ENCODE data around the gene AHDC1.
"Not testable (repeated sequence)": the region's sequence is repeated elsewhere in the genome, so short reads cannot be mapped to it uniquely, and the experiment has no call there.

The AHDC1 gene

DNA sequence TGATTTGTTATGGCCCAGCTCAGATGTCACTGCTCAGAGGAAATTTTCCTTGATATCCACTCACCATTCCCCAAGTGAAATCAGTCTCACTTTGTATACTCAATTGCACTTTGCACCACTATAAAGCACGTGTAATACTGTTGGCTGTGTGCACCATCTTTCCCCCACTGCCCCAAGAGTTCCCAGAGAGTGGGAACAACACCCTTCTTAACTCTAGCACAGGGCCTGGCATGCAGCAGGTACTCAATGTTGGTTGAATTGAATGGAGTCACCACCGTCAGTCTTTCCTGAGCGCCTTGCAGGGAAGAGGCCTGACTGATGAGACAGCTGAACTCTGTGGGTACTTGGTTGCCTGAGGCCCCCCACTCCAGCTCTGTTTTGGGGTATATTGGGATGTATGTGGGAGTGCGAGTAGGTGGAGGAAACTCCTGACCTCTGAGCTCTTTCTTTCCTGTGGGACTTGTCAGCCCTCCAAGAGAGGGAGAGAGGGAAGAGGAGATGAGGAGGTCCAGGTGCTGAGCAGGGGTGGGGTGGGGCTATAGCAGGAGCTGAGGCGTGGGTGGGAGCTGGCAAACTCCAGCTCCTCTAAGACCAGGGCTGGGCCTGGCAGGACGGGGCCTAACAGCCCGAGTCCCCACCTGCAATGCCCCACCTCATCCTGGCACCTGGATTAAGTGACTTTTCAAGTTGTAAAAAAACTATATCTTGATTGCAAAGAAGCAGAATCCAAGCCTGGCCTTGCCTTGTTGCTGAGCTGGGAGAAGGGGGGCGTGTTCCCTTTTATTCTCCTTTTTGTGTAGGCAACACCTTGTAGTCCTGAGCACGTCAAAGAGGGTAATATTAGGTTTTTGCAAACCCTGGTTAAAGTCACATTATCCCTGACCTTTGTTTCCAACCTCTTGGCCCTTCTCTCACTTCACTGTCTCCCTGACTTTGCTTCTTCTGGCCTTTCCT is 94.5 kb downstream of the AHDC1 start:
- DNase-seq (ENCODE audit: low read depth) = no peak

DNA sequence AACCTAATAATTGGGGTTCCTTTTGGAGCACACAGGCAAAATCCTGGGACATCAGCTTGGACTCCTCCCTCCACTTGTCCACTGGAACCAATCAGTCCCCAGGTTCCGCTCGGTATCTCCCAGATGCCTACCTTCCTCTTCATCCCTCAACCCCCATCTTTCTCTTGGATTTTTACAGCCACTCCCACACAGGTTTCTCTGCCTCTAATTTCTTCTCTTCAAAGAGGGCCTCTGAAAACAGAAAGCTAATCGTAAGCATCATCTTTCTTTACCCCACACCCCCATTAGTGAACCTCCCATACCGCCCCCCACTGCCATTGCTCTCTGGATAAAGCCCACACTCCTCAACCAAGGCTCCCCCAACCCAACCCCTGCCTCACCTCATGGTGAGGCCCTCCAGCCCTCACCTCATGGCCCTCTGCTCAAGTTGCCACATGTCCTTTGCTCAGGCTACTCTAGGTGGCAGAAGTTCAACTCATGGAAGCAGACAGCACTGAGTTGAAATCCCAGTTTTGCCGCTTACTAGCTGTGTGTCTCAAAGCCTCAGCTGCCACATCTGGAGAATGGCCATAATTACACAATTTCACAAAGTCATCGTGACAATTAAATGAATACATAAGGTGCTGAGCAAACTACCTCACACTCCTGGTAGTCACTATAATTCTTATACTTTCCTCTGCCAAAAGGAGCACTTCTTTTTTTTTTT is 95.8 kb downstream of the AHDC1 start:
- DNase-seq (ENCODE audit: low read depth) = no peak

DNA sequence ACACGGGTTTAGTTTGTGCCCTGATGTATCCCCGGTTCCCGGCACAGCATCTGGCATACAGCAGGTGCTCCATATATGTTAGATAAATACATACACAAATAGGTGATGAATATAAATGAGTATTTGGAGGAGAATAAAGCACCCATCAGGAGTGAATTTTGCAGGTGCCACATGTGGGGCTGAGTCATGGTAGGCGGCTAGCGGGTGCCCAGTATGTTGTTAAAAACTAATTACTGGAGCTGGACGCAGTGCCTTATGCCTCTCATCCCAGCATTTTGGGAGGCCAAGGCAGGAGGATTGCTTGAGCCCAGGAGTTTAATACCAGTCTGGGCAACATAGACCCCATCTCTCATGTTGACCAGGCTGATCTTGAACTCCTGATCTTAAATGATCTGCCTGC is 97.2 kb downstream of the AHDC1 start:
- no peak for DNase-seq (ENCODE audit: low read depth)

DNA sequence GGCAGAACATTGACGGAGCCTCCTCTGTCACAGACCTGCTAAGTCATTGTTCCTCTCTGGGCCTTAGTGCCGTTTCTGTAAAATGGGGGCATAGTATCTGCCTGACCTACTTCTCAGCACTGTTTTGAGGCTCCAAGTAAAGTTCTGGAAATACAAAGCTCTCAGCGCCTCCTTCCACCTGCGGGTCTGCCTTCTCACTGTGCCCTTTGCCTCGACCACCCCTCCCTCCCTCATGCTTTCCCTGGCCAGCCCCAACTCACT is 98.6 kb downstream of the AHDC1 start:
- no peak for DNase-seq (ENCODE audit: low read depth)

DNA sequence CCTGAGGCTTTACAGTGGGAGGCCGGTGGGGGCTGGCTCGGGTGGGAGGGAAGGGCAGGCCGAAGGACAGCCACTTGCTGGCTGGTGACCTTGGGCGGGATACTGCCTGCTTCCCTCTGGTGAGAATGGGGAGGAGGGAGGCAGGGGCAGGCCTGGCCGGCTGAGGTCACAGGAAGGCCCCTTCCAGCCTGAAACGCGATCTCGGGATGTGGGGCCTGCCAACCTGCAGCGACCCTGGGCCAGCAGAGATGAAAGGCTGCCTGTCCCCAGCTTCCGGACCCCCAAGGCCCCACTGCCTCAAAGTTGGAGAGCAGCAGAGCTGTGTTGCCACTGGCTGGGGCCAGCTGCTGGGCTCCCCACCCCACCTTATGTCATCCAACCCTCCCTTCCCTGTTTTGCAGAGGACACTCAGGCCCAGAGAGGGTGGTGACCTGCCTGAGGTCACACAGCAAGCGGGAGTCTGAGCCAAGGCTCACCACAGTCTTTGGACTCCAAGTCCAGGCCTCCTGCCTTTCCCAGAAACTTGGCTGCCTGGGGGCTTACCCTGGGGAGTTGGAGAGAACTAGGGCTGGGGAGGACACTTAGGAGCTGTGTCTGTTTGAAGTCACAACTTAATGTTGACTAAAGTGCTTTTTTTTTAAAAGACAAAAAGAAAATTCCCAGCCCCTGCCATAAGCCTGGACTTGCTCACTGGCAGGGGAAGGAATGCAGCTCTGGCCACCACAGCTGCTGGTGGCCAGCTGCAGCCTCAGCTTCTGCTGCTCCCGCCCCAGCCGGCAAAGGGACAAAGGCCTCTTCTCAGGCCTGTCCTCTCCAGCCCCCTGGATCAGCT is 99.1 kb downstream of the AHDC1 start:
- no peak for DNase-seq (ENCODE audit: low read depth)

DNA sequence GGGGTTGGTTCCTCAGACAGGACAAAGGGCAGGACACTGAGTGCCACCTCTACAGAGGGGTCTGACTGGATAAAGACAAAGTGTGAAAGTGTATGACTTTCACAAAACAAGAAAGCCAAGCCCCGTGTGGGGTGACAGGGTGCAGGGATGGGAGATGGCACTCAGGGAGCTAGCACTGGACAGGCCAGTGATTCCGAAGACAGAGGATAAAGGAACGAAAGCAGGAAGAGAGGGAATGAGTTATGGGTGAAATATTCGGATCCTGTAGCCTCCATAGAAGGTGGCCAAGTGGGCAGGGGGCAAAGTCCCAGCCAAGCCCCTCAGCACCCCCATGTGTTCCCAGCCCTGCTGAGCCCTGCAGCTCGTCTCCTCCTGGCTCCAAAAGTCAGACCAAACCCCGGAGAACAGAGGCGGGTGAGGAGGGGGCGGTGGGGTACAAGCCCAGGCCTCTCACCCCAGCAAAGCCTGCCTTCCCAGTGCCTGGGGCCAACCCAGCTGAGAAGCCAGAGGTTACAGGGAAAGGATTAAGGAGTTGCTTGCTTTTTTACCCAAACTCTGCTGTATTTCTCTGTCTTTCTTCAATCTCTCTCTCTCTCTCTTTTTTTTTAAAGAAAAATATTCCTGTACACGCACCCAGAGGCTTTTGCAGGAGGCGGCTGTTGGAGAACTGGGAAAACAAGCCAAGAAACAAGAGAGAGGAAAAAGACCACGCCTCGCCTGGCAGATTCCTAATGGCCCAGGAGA is 99.9 kb downstream of the AHDC1 start:
- no peak for DNase-seq (ENCODE audit: low read depth)

DNA sequence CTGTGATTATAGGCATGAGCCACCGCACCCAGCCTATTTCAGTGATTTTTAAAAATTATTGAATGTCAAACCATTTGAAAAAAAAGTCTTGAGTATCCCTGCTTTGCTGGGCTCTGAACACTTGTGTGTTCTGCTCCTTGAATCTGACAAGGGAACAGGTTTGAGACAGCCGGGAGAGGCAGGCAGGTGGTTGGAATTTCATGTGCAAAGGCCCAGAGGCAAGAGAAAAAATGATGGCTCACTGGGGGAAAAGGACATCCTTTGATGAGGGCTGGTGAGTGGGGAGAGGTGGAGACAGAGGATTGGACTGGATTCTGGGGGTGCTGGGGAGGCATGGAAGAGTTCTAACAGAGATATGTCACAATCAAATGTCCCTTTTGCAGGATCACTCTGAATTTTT is 100.9 kb downstream of the AHDC1 start:
- DNase-seq (ENCODE audit: low read depth) = no peak

DNA sequence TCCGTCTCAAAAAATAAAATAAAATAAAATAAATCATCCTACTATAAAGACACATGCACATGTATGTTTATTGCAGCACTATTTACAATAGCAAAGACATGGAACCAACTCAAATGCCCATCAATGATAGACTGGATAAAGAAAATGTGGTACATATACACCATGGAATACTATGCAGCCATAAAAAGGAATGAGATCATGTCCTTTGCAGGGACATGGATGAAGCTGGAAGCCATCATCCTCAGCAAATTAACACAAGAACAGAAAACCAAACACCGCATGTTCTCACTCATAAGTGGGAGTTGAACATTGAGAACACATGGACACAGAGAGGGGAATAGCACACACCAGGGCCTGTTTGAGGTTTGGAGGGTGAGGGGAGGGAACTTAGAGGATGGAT is 102.8 kb downstream of the AHDC1 start:
- DNase-seq (ENCODE audit: low read depth) = not testable (repeated sequence)

DNA sequence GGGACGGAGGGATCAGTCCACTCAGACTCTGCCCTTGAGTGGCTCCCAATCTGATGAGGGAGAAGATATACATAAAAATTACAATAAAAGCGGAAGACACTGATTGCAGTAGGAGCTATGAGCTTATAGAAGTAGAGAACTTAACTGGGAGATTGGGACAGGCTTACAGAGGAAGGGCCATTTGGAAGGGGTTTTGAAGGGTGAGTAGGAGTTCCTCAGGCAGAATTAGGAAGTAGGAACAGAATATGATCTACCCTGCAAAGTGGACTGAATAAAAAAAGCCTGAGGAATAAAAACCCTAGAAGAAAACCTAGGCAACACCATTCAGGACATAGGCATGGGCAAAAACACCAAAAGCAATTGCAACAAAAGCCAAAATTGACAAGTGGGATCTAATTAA is 104.8 kb downstream of the AHDC1 start:
- DNase-seq (ENCODE audit: low read depth) = no peak

DNA sequence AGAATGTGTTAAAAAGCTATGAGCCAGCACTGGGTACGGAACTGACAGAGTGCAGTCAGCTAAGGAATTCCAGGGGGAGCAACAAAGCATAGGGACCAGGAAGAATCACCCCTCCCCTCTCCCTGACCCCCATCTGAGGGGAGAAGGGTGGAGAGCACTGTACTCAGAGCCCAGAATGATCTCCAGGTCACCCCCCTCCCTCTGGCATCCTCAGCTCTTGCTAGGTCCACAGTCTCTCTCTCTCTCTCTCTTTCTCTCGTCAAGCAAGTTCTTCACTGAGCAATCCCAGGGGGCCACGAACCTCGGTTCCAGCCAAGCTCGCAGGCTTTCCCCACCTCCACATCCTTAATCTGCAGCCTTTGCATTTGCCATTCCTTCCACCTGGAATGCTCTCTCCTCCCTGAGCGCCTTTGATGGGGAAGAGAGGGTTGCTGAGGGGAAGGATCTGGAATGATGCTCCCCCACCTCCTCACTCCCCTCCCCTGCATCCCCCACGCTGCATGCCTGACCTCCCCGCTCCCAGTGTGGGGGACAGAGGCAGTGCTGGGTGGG is 107.3 kb downstream of the AHDC1 start:
- DNase-seq (ENCODE audit: low read depth) = peak; percentile 34

DNA sequence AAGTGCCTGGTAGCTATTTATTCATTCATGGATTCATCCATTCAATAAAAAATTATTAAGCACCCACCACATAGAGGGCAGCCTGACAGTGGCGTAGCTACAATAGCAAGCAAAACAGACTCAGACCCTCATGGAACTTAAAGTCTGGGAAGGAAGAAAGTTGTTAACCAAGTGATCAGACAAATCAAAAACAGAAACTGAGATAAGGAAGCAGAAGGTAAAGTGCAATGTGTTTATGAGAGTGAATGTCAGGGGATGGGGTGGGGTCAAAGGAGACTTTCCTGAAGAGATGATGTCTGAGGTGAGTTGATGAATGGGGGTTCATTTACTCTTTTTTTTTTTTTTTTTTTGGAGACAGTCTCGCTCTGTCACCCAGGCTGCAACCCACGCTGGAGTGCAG is 111.1 kb downstream of the AHDC1 start:
- no peak for DNase-seq (ENCODE audit: low read depth)

DNA sequence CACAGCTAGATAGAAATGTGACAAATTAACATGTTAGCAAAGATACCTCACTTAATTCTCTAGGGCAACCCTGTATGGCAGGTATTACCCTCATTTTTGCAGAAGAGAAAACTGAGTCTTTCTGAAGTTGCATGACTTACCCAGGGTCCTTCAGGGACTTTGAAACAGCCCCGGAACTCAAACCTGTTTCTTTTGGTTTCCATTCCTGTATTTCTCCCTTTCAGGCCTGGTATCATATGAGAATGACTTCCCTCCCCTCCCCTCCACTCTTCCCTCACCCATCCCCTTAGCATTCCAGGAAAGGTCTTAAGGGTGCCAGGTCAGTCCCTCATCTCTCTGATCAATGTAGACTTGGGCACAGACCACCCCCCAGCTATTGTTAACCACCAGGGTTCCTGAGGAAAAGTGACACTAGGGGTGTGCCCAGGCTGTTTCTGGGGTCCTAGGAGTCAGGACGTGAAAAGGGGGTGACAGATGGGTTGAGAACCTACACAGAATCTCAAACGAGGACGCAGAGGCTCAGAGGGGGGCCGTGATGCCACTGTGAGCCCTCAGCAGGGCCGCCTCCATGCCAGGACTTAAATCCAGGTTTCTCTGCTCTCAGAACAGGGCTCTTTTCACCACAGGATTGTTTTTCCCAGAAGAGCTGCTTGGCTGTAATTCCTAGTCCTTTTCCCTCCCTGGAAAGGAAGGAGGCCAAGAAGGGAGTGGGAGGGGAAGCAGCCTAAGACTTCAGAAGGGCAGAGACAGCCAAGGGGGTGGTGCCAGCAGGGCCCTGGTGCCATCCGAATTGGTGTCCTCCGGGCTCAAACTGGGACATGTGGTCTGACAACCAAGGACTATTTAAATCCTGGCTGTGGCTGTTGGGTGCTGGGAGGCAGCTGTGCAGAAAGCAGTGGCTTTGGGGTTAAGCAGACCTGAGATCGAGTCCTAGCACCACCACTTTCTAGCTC is 111.9 kb downstream of the AHDC1 start:
- DNase-seq (ENCODE audit: low read depth) = no peak

DNA sequence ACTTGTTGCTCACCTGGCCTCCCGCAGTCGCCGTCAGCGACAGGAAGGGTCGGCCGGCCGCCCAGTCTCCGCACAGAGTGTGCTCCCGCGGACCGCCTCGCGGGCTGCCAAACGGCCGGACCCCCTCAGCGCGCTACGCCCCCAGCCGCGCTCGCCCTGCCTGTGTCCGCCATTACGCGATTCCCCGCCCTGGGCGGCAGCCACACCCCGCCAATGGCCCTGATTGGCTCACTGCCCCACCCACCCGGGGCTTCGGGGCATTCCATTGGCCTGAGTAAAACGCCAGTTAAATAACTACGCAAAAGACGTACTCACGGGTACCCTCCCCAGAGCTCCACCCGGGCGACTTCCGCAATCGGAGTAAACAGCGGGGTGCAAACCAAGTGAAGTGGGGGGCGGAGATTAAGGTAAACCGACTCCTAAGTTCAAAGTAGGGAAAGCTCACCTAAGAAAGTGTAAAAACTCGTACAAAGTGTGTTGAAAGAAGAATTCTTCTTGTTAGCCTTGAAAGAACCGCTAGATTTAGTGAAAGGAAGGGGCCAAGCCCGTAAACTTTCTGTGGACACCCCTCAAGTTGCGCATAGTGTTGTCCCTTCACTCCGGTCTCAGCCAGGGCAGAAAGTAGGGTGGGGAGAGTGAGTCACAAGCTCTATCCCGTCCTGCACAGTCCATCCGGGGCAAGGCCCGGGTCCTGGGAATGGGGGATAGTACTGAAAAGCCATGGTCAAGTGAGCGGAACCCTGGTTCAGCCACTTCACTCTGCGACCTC is 113.8 kb downstream of the AHDC1 start, which contains the start of gene WASF2:
Gene WASF2 (minus strand): TSS at position 195 of the 769 bp plus-strand sequence. CDS start 61,277 bp downstream, outside the sequence.
- peak; percentile 96 for DNase-seq (ENCODE audit: low read depth)

DNA sequence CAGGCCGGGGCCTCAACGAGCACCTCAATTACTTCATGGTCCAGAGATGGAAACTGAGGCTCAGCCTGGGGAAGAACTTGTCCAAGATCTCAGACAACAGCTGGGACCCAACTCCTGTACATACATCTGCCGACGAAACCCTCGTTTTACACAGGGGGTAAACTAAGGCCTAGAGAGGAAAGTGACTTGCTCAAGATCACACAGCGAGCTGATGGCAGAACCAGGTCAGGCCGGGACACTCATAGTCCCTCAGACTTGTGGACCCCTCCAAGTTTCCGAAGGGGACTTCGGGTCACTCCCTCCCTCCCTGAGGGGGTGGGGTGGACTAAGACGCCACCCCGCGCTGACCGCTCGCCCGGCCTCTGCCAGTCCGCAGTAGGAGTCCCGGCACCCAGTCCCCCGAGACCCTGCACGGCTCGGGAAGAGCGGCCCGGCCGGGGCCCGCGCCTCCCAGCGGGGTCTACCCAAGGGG is 114.4 kb downstream of the AHDC1 start:
- peak; percentile 46 for DNase-seq (ENCODE audit: low read depth)

DNA sequence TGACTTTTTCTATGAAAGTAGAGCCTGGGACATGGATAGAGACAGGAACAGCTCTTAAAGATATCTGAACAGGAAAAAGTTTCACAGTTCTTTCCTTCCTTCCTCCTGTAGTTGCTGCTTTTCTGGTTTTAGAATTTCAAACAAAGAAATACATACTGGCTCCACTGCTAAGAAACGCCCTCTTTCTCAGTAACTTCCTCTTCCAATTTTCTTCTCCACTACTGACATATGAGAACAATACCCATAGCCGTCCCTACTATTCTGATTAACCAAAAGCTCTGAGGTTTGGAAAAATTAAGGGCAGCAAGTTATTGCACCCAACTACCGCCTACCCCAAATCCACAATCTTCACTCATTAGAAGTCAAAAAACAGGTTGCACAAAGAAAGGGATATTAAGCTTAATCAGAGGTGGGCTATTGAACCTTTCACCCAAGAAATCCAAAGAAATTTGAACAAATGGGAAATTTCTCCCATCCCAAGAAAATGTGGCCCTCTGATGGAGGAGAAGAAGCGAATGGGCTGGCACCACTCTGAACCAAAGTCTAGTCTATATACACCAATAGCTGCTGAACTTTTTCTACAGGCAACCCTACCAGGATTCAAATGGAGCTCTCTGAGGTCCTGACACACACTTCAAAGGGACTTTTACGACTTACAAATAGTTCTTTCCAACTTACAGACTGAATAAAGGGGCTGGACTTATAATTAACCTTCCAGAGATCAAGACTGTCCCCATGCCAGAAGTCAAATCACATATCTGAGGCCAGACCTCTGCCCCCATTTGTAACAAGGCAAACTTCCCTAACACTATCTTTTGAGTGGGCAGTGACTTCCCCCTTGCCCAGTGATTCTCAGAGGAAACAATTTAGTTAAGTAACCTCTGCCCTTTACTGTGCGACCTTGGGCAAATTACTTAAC is 115.7 kb downstream of the AHDC1 start:
- peak; percentile 38 for DNase-seq (ENCODE audit: low read depth)

DNA sequence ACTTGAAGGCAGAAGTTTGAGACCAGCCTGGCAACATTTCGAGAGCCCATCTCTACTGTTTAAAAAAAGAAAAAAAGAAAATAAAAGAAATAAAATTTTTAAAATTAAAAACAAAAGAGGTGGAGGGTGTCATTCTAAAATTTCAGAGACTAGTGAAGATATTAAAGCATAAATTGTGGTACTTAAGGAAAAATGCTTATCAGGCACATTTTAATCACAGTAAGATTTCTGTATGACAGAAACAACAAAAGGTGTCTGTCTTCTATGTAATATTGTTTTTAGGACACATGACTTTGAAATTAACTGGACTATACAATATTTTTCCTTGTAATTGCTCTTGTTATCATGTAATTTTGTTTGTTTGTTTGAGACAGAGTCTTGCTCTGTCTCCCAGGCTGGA is 118.6 kb downstream of the AHDC1 start:
- DNase-seq (ENCODE audit: low read depth) = no peak
